ENCODE measurements around the gene CD8B2.
"Not testable (repeated sequence)": the region's sequence is repeated elsewhere in the genome, so short reads cannot be mapped to it uniquely, and the experiment has no call there.

Gene CD8B2

DNA sequence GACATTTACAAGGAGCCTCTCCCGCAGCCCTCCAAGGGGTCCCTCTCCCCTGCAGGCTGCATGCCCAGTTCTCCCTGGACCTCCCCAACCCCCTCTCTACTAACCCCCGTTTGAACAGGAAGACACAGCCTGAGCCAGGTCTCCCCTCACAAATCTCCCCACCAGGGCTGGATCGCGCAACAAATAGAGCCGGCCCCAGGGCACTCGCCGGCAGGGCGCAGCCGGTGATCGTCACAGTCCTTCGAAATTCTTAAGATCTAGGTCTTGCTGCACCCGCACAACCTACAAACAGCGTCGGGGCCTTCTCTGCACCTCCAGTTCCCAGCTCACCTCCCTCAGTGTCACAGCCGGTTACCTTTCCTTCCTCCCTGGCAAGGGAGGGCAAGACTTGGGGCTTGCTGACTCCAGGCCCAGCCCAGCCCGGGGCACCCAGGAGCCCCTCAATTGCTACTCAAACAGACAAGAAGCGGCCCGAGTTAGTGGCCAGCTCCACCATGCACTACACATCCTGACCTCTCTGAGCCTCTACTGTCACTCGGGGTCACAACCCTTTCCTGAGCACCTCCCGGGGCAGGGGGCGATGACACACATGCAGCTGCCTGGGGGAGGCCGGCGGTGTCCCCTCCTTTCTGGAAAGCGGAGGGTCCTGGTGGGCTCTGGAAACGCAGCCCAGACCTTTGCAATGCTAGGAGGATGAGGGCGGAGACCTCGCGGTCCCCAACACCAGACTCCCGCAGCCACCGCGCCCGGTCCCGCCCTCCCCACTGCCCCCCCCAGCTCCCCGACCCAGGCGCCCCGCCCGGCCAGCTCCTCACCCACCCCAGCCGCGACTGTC lies at the start of gene CD8B2:
Gene CD8B2 (plus strand): TSS at position 814 of the 835 bp plus-strand sequence. CDS start 63 bp downstream, outside the sequence.
- not testable (repeated sequence) for H3K4me3 ChIP-seq (ENCODE audit: low read depth, low read length); DNase-seq (ENCODE audit: low read depth)

DNA sequence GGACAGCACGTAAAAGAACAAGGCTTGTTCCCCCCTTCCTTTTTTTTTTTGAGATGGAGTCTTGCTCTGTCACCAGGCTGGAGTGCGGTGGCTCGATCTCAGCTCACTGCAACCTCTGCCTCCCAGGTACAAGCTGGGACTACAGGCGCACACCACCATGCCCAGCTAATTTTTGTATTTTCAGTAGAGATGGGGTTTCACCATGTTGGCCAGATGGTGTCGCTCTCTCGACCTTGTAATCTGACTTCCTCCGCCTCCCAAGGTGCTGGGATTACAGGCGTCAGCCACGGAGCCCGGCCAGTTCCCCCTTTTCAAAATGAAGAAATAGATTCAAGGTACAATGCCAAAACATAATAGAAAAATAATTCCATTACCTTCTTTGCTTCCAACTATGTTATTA lies 25.3 kb upstream of the CD8B2 start:
- not testable (repeated sequence) for DNase-seq (ENCODE audit: low read depth)

GRCh38 chr2:106467516-106467915 lies 19.6 kb upstream of the CD8B2 start:
- H3K4me3 ChIP-seq (ENCODE audit: low read depth, low read length); DNase-seq (ENCODE audit: low read depth): not testable (repeated sequence)

More for the DNA sequence above, 25.3 kb upstream of the CD8B2 start:
- not testable (repeated sequence) for H3K4me3 ChIP-seq (ENCODE audit: low read depth, low read length)

GRCh38 chr2:106468107-106468506 lies 19.1 kb upstream of the CD8B2 start, which contains the start of gene RGPD3:
Gene RGPD3 (minus strand): TSS chr2:106468413. CDS start chr2:106468288, 125 bp downstream.
- not testable (repeated sequence) for DNase-seq (ENCODE audit: low read depth)

DNA sequence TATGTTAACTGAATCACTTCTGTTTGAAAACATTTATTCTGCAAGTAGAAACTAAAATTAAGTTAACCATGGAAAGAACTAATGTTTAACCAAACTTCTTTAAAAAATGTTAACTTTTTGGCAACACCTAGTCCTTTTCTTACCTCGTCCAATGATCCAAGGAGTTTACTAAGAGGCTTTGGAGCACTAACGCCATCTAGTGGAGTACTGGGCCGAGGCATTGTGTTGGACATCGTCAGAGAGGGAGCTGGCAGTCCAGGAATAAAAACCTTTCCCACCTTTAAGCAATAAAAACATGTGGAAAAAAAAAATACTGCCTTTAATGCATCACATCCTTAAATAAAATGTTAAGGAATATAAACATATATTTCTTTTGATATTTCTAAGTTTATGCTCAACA lies 16.5 kb upstream of the CD8B2 start:
- DNase-seq (ENCODE audit: low read depth) = not testable (repeated sequence)

More at GRCh38 chr2:106468107-106468506, 19.1 kb upstream of the CD8B2 start, which contains the start of gene RGPD3:
- H3K4me3 ChIP-seq (ENCODE audit: low read depth, low read length) = not testable (repeated sequence)

GRCh38 chr2:106477647-106478046 lies 9.5 kb upstream of the CD8B2 start:
- H3K4me3 ChIP-seq (ENCODE audit: low read depth, low read length); DNase-seq (ENCODE audit: low read depth): not testable (repeated sequence)

More for the DNA sequence above, 16.5 kb upstream of the CD8B2 start:
- H3K4me3 ChIP-seq (ENCODE audit: low read depth, low read length) = not testable (repeated sequence)

DNA sequence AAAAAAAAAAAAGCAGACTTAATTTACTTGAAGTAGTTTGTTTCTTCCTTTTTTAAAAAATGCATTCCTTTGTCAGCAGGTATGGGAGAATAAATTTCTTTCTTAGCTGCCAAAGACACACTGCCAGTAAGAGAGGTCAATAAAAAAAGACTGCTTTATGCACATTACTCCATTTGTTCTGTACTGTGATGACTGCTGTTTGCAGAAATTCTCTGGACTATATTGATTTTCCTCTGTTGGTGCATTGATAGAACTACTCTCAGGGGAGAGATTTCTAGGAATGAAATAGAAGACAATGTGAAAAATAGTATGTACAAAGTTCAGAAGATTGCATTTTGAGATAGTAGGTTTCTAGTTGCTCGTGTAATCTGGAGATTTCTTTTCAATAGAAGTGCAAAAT lies 7.6 kb upstream of the CD8B2 start:
- DNase-seq (ENCODE audit: low read depth); H3K4me3 ChIP-seq (ENCODE audit: low read depth, low read length): not testable (repeated sequence)

- H3K4me3 ChIP-seq (ENCODE audit: low read depth, low read length); DNase-seq (ENCODE audit: low read depth): not testable (repeated sequence)
Observed at GRCh38 chr2:106487386-106488191, 425 bp downstream of the CD8B2 start.

DNA sequence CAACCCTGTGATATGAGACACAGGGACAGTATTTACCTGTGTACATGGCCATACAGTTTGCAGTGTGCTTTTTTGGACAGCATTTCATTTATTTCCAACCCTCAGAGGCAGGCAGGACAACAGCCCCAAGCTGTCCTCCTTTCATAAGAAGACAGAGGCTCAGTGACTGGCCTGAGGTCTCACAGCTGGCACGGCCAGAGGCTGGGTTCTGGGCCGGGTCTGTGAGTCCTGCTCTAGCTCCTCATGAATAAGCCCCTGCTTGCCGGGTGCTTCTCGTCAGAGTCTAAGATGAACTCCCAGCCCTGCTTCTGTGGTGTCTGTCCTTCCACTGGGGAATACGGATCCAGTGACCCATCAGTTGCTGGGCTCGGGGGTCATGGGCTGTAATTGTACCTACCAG lies 2.5 kb downstream of the CD8B2 start:
- not testable (repeated sequence) for H3K4me3 ChIP-seq (ENCODE audit: low read depth, low read length); DNase-seq (ENCODE audit: low read depth)

DNA sequence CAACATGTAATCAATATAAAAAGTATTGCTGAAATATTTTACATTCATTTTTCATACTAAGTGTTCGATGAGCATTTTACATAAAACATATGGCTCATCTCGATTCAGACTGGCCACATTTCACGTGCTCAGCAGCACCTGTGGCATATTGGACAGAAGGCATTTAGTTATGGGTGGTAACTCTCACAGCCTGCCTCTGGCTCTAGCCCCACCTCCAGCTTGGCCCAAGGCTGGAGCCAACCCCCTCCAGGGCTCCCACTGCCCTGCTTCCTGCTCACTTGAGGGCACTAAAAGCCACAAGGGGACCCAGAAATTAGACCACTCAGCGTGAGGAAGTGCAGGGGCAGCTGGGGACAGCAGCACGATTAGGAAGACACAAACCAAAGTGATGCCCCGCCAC lies 5.2 kb downstream of the CD8B2 start:
- not testable (repeated sequence) for H3K4me3 ChIP-seq (ENCODE audit: low read depth, low read length); DNase-seq (ENCODE audit: low read depth)

GRCh38 chr2:106492913-106493312 lies 5.7 kb downstream of the CD8B2 start:
- H3K4me3 ChIP-seq (ENCODE audit: low read depth, low read length); DNase-seq (ENCODE audit: low read depth): not testable (repeated sequence)

DNA sequence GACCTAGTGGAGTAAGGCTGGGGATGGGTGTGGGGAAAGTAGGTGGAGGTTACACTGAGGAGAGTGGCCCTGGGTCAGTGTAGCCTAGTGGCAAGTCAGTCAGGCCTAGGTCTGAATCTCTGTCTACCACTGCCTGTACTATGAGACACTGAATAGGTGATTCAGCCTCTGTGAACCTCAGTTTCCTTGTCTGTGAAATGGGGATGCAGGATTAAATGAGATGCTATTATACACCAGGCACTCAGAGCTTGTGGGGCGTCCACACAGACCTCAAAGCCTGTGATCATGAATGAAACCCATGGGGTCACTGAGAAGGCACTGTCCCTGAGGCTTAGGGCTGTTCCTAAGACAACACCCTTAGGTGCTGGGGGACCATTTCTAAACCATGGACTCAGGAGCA lies 11.4 kb downstream of the CD8B2 start:
- not testable (repeated sequence) for DNase-seq (ENCODE audit: low read depth); H3K4me3 ChIP-seq (ENCODE audit: low read depth, low read length)

- H3K4me3 ChIP-seq (ENCODE audit: low read depth, low read length); DNase-seq (ENCODE audit: low read depth): not testable (repeated sequence)
Observed at GRCh38 chr2:106500350-106500749, 13.2 kb downstream of the CD8B2 start.

DNA sequence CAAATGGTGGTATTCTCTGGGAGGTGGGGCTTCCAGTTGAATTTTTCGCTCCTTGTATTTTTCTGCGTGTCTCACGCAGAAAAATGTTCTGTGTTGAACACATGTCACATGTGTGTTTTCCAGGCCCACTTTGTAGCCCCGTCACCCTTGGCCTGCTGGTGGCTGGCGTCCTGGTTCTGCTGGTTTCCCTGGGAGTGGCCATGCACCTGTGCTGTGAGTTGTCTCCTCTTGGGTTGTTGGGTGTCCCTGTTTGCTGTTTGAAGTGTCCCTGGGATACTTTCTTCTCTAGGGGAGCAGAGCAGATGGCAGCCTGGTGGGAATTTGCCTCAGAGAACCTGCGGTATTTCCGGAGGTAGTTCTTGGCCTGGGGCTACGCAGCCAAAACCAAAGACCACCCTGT lies 15.2 kb downstream of the CD8B2 start:
- not testable (repeated sequence) for DNase-seq (ENCODE audit: low read depth); H3K4me3 ChIP-seq (ENCODE audit: low read depth, low read length)

- DNase-seq (ENCODE audit: low read depth); H3K4me3 ChIP-seq (ENCODE audit: low read depth, low read length): not testable (repeated sequence)
Observed at GRCh38 chr2:106504192-106504591, 17.0 kb downstream of the CD8B2 start.

DNA sequence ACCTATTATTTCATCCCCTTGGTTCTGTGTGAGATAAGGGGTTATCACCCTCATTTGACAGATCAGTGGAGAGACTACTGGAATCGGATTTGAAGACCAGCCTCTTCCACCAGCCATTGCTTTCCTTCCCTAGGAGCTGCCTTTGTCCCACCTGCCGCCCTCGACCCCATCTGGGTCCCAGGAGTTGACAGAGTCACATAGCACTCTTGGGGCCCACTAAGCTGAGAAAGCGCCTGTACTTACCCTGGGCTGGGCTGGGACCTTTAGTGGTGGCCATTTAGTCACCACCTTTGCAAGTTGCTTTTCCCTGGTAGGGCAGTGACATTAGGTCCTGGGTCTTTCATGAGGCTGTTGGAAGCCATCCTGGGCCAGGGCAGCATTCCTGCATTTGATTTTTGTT lies 17.6 kb downstream of the CD8B2 start:
- H3K4me3 ChIP-seq (ENCODE audit: low read depth, low read length); DNase-seq (ENCODE audit: low read depth): not testable (repeated sequence)

- H3K4me3 ChIP-seq (ENCODE audit: low read depth, low read length); DNase-seq (ENCODE audit: low read depth): not testable (repeated sequence)
Observed at GRCh38 chr2:106506002-106506687, 19.0 kb downstream of the CD8B2 start.

DNA sequence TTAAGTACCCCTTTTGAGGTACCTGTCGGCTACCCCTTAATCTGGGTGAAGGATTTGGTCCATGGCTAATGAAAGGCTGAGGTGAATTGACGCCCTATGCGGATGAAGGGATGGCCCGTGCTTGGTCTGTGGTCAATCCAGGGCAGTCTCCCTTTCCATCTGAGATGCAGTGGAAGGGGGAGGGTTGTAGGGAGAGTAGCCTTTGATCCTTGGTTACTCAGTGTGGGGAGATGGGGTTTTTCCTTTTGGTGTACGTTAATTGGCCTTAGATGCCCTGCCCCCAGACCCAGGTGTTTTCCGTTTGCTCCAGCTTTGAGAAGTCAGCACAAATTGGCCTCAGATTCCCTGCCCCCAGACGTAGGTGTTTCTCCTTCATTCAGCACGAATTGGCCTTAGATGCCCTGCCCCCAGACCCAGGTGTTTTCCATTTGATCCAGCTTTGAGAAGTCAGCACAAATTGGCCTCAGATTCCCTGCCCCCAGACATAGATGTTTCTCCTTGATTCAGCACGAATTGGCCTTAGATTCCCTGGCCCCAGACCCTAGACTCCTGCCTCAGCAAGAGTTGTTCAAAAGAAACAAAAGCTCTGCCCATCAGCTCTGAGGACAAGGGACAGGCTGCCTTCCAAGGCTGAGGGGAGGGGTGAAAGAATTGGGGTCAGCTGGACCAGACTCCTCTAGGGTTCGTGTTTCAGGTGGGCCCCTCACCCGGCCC lies 21.7 kb downstream of the CD8B2 start:
- not testable (repeated sequence) for DNase-seq (ENCODE audit: low read depth); H3K4me3 ChIP-seq (ENCODE audit: low read depth, low read length)

DNA sequence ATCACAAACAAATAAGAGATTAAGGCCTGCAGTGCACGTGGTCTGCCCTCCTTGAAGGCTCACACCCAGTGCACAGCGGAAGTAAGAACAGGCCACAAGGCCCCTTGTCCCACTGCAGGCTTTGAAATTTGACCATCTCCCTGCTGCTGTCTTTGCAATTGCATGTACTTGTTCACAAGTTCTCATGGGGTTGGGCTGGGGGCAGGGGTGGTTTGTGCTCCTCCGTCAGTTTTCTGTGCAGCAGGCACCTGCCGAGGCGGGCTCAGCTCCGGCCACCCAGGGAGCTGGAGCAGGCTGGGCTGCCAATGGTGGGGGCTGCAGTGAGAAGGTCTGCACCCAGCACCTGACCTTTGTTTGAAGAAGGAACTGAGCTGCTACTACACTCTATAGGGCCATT lies 22.2 kb downstream of the CD8B2 start:
- not testable (repeated sequence) for DNase-seq (ENCODE audit: low read depth); H3K4me3 ChIP-seq (ENCODE audit: low read depth, low read length)

All from skeletal muscle cell (primary cell).